Mesenchymal stem cell (in vitro differentiated cells and primary cell): ENCODE measurements around the gene TRIM58.

ENCODE experiments used
- DNase-seq: peaks from one replicate; pipeline ENCODE4 v3.0.0-alpha.2; 2013
- H2AFZ ChIP-seq: one replicate; pipeline ENCODE4 v1.6.1; 2013; ENCODE audit warnings: low read depth, mild to moderate bottlenecking, control low read depth, inconsistent platforms, low read length, moderate library complexity
- H2AK5ac ChIP-seq: 2 replicates; pipeline ENCODE4 v1.6.1; 2013; ENCODE audit warnings: low read length, moderate library complexity, mild to moderate bottlenecking, inconsistent platforms; ENCODE audit not compliant: severe bottlenecking
- H2BK120ac ChIP-seq: one replicate; pipeline ENCODE4 v1.6.1; 2013; ENCODE audit warnings: low read depth, mild to moderate bottlenecking, inconsistent platforms, low read length, moderate library complexity
- H2BK12ac ChIP-seq, 2 experiments: one replicate each; pipeline ENCODE4 v1.6.1; 2013; ENCODE audit warnings: inconsistent platforms in 2 of 2, low read length in 2 of 2, mild to moderate bottlenecking in 2 of 2, moderate library complexity in 2 of 2, control low read depth in 1 of 2
- H2BK15ac ChIP-seq: one replicate; pipeline ENCODE4 v1.6.1; 2013; ENCODE audit warnings: mild to moderate bottlenecking, low read depth, inconsistent platforms; ENCODE audit not compliant: poor library complexity, severe bottlenecking
- H2BK5ac ChIP-seq: 2 replicates; pipeline ENCODE4 v1.6.1; 2013; ENCODE audit warnings: low read depth, mild to moderate bottlenecking, low read length, control low read depth, inconsistent platforms; ENCODE audit not compliant: poor library complexity, severe bottlenecking
- H3K14ac ChIP-seq, 2 experiments: one replicate each; pipeline ENCODE4 v1.6.1; 2013; ENCODE audit warnings: inconsistent platforms in 2 of 2, low read length in 2 of 2, control low read depth in 1 of 2, mild to moderate bottlenecking in 1 of 2, moderate library complexity in 1 of 2
- H3K18ac ChIP-seq, 2 experiments: one replicate each; pipeline ENCODE4 v1.6.1; 2013; ENCODE audit warnings: inconsistent platforms in 2 of 2, low read length in 2 of 2, control low read depth in 1 of 2, low read depth in 1 of 2, mild to moderate bottlenecking in 1 of 2
- H3K23ac ChIP-seq, 2 experiments: one replicate each; pipeline ENCODE4 v1.6.1; 2013; ENCODE audit warnings: inconsistent platforms in 2 of 2, low read length in 2 of 2, mild to moderate bottlenecking in 2 of 2, moderate library complexity in 2 of 2, control low read depth in 1 of 2
- H3K27ac ChIP-seq: 2 replicates; pipeline ENCODE4 v1.5.1; 2013; ENCODE audit warnings: mild to moderate bottlenecking, moderate library complexity, low read length, control low read depth, inconsistent platforms; ENCODE audit not compliant: poor library complexity, severe bottlenecking
- H3K27me3 ChIP-seq, 2 experiments: 2 replicates each; pipeline versions ENCODE4 v1.6.1 to v1.7.0; 2013; ENCODE audit warnings: low read length in 2 of 2, mild to moderate bottlenecking in 2 of 2, moderate library complexity in 2 of 2, control low read depth in 1 of 2, inconsistent platforms in 1 of 2; ENCODE audit not compliant: control insufficient read depth in 1 of 2, insufficient read depth in 1 of 2
- H3K36me3 ChIP-seq, 2 experiments: 2 replicates each; pipeline versions ENCODE4 v1.6.1 to v1.7.0; 2013; ENCODE audit warnings: low read length in 2 of 2, control low read depth in 1 of 2, inconsistent platforms in 1 of 2, low read depth in 1 of 2, mild to moderate bottlenecking in 1 of 2; ENCODE audit not compliant: insufficient read depth in 2 of 2, control insufficient read depth in 1 of 2
- H3K4ac ChIP-seq, 2 experiments: one replicate each; pipeline ENCODE4 v1.6.1; 2013; ENCODE audit warnings: inconsistent platforms in 2 of 2, low read length in 2 of 2, mild to moderate bottlenecking in 2 of 2, moderate library complexity in 2 of 2, control low read depth in 1 of 2, low read depth in 1 of 2
- H3K4me1 ChIP-seq: 2 replicates; pipeline ENCODE4 v1.6.1; 2013; ENCODE audit warnings: low read depth, low read length, control low read depth; ENCODE audit not compliant: control insufficient read depth, insufficient read depth
- H3K4me2 ChIP-seq: 2 replicates; pipeline ENCODE4 v1.6.1; 2013; ENCODE audit warnings: low read length, mild to moderate bottlenecking, inconsistent platforms; ENCODE audit not compliant: poor library complexity, severe bottlenecking
- H3K4me3 ChIP-seq, 2 experiments: 2 replicates each; pipeline versions ENCODE4 v1.5.1 to v1.7.0; 2013; ENCODE audit warnings: low read length in 2 of 2, mild to moderate bottlenecking in 2 of 2, control low read depth in 1 of 2, low read depth in 1 of 2; ENCODE audit not compliant: insufficient read depth in 1 of 2
- H3K79me1 ChIP-seq: replicated peaks from 2 replicates; pipeline ENCODE4 v1.6.1; 2013; ENCODE audit warnings: mild to moderate bottlenecking, control low read depth, low read length, inconsistent platforms; ENCODE audit not compliant: poor library complexity, severe bottlenecking
- H3K9ac ChIP-seq: 2 replicates; pipeline ENCODE4 v1.7.0; 2013; ENCODE audit warnings: mild to moderate bottlenecking, low read length, moderate library complexity
- H3K9me3 ChIP-seq: 2 replicates; pipeline ENCODE4 v1.7.0; 2013; ENCODE audit warnings: mild to moderate bottlenecking, low read length; ENCODE audit not compliant: control insufficient read depth
- H4K8ac ChIP-seq: one replicate; pipeline ENCODE4 v1.6.1; 2013; ENCODE audit warnings: inconsistent platforms, mild to moderate bottlenecking, low read length, moderate library complexity
- H4K91ac ChIP-seq: one replicate; pipeline ENCODE4 v1.6.1; 2013; ENCODE audit warnings: mild to moderate bottlenecking, low read length, inconsistent platforms
- WGBS: methylation state at CpG from one replicate; pipeline ENCODE4 v1.1.7; 2013; ENCODE audit warnings: mixed read lengths; 5-methylcytosine and 5-hydroxymethylcytosine counted together

The TRIM58 gene

GRCh38 chr1:247908766-247909165, 51.8 kb downstream of the TRIM58 start:
- no peak overlapping the region for H3K4ac ChIP-seq
- H3K36me3 ChIP-seq = no peaks in the 10 kb centered on the region
- 60% methylated on average over 4 of the region's 5 CpGs for WGBS
- no peak overlapping the region for H2AFZ ChIP-seq
- no peak overlapping the region for H2AK5ac ChIP-seq
- no peak overlapping the region for H3K4me3 ChIP-seq
- H3K27me3 ChIP-seq = no peaks in the 10 kb centered on the region
- no peaks in the 10 kb centered on the region for H3K4me1 ChIP-seq
- no peak overlapping the region for H2BK15ac ChIP-seq
- H3K9me3 ChIP-seq = peaks cover 5% of the 10 kb centered on the region
- H3K4me2 ChIP-seq = no peak overlapping the region
- no peaks in the 10 kb centered on the region for H3K79me1 ChIP-seq
- H2BK12ac ChIP-seq = no peak overlapping the region
- H2BK5ac ChIP-seq = no peak overlapping the region
- no peak overlapping the region for H3K9ac ChIP-seq
- H3K14ac ChIP-seq = no peak overlapping the region
- no peak overlapping the region for H2BK120ac ChIP-seq
- no peak overlapping the region for H4K8ac ChIP-seq
- no peak overlapping the region for H4K91ac ChIP-seq
- no peak overlapping the region for H3K23ac ChIP-seq
- no peak overlapping the region for H3K27ac ChIP-seq
- no peak overlapping the region for H3K18ac ChIP-seq
- DNase-seq = no peak

GRCh38 chr1:247913786-247914185, 56.8 kb downstream of the TRIM58 start:
- no peak overlapping the region for H4K91ac ChIP-seq
- no peak overlapping the region for H3K23ac ChIP-seq
- H2AFZ ChIP-seq = no peak overlapping the region
- H3K36me3 ChIP-seq = no peaks in the 10 kb centered on the region
- no peak overlapping the region for H4K8ac ChIP-seq
- no peak overlapping the region for H2BK5ac ChIP-seq
- no peak overlapping the region for H2BK15ac ChIP-seq
- no peak overlapping the region for H3K4me2 ChIP-seq
- H3K4ac ChIP-seq = no peak overlapping the region
- no peak overlapping the region for H3K27ac ChIP-seq
- H3K79me1 ChIP-seq = no peaks in the 10 kb centered on the region
- peaks cover 5% of the 10 kb centered on the region for H3K9me3 ChIP-seq
- H3K27me3 ChIP-seq = no peaks in the 10 kb centered on the region
- H2BK12ac ChIP-seq = no peak overlapping the region
- H3K4me3 ChIP-seq = no peak overlapping the region
- H3K4me1 ChIP-seq = no peaks in the 10 kb centered on the region
- 51% methylated on average over 2 of the region's 2 CpGs for WGBS
- no peak overlapping the region for H3K14ac ChIP-seq
- H3K9ac ChIP-seq = no peak overlapping the region
- H2AK5ac ChIP-seq = no peak overlapping the region
- DNase-seq = no peak
- H3K18ac ChIP-seq = no peak overlapping the region
- no peak overlapping the region for H2BK120ac ChIP-seq

- H3K4me3 ChIP-seq = peak overlapping the region in 1 of 2 experiments; percentile 17
- H3K27ac ChIP-seq = no peak overlapping the region
- no peaks in the 10 kb centered on the region for H3K4me1 ChIP-seq
- H2BK5ac ChIP-seq = no peak overlapping the region
- no peak overlapping the region for H4K8ac ChIP-seq
- H3K4ac ChIP-seq = no peak overlapping the region
- peaks cover 5% of the 10 kb centered on the region for H3K9me3 ChIP-seq
- H3K27me3 ChIP-seq = no peaks in the 10 kb centered on the region
- H3K9ac ChIP-seq = no peak overlapping the region
- no peak overlapping the region for H4K91ac ChIP-seq
- no peaks in the 10 kb centered on the region for H3K79me1 ChIP-seq
- no peak overlapping the region for H2AFZ ChIP-seq
- no peak overlapping the region for H2BK15ac ChIP-seq
- no peak overlapping the region for H3K4me2 ChIP-seq
- H2AK5ac ChIP-seq = no peak overlapping the region
- no peak overlapping the region for H2BK120ac ChIP-seq
- H2BK12ac ChIP-seq = no peak overlapping the region
- 55% methylated on average over 4 of the region's 4 CpGs for WGBS
- no peak for DNase-seq
- no peak overlapping the region for H3K18ac ChIP-seq
- H3K36me3 ChIP-seq = no peaks in the 10 kb centered on the region
- no peak overlapping the region for H3K23ac ChIP-seq
- H3K14ac ChIP-seq = no peak overlapping the region
Measured at GRCh38 chr1:247914941-247915662, 58.1 kb downstream of the TRIM58 start.

GRCh38 chr1:247919952-247920351, 63.0 kb downstream of the TRIM58 start, which contains the start of gene OR2T8:
Gene OR2T8, plus strand, starts transcription at chr1:247920252. Its CDS starts 766 bp downstream, at chr1:247921018.
- Histone ChIP-seq H4K8ac (no peak within 1 kb of the TSS), H3K27ac (no peak within 1 kb of the TSS), H3K23ac (no peak within 1 kb of the TSS), H3K4me1 (no peaks in the 10 kb centered on the region), H3K4ac (no peak within 1 kb of the TSS), H2BK120ac (no peak within 1 kb of the TSS), H3K79me1 (no peaks in the 10 kb centered on the region), H2AFZ (no peak within 1 kb of the TSS), H3K4me2 (no peak within 1 kb of the TSS), H3K14ac (no peak within 1 kb of the TSS), H3K4me3 (no peak within 1 kb of the TSS), H3K27me3 (no peaks in the 10 kb centered on the region), H3K36me3 (no peaks in the 10 kb centered on the region), H2BK5ac (no peak within 1 kb of the TSS), H3K9ac (no peak within 1 kb of the TSS), H2BK12ac (no peak within 1 kb of the TSS), H2AK5ac (no peak within 1 kb of the TSS), H3K18ac (no peak within 1 kb of the TSS), H4K91ac (no peak within 1 kb of the TSS), H3K9me3 (peaks cover 8% of the 10 kb centered on the region), H2BK15ac (no peak within 1 kb of the TSS)
- no peak for DNase-seq
- no CpG with 5 or more reads among the region's 2 CpGs for WGBS
